ENCODE results near the gene GET3.

The GET3 gene

DNA sequence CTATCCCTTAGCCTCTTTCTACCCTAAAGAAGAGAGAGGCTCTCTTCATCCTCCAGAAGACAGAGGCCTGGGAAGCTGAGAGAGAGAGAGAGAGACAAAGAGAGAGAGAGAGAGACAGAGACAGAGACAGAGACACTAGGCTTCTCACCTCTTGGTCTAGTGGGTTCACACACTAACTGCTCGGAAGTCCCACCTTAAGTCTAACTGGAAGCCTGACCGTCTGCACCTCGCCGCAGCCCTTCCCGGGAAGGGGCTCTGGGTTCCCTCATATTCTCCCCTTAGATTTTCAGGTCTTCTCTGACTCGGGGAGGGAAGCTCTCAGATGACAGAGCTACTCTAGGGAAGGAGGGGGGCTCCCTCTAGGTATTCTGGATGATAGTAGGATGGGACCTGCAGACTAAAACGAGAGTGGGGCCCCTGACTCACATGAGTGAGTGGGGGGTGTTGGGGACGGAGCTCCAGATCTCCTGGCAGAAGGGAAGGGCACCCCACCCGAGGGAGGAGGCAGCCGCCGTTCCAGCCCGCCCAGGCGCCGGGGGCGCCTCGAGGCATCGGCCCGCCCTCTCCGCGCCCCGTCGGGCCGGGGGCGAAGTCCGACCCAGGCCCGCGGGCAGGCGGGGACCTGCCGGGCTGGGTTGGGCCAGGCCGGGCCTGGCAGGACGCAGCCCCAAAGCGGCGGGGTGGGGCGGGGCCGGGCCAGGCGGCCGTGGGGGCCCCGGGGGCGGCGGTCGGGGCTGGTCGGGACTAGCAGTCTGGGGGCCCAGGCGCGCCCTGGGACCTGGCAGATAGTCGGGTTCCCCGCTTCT, 52.0 kb downstream of the GET3 start:
- DNase-seq (ENCODE audit: low read depth in 1 of 2, low spot score in 1 of 2) = peak in 1 of 2 experiments; percentile 18
- TF ChIP-seq JUND (IDR thresholded peaks at IDR 0.05; ENCODE audit: low read depth) = no peak
- in situ Hi-C loops (cut with HindIII; ENCODE audit: low pct_unique_long_range_greater_than_20kb, low sequenced_read_pairs) = no loop called here

DNA sequence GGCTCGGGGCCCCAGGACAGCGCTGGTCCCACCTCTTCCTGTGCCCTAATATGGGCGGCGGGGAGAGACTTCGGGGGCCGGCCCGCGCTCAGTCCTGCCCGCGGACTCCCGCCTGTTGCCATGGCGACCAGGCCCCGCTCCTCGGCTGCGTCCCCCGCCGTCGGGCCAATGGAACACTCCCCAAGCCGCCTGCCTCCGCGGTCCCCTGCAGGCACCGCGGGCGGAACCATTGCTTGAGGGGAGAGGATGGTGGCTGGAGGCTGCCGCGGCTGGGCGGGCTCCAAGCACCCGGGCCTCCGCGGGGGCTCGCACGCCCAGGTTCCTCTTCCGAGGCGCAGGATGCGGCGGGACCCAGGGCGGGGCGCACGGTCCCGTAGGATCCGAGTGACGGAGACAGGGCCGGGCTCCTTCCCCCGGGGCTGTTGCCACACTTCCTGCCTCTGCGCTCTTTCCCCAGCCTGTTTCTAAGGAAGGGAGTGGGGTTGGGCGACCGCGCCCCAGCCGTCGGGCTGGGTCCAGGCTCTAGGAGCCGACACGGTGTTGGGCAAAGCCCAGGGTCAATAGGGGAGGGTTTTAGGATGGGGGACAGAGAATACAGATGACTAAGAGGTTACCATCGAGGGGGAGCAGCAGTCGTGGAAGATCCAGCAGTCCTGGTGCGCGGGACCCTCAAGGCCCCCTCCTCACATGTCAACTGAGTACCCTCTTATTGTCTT, 52.8 kb downstream of the GET3 start:
- in situ Hi-C loops (cut with HindIII; ENCODE audit: low pct_unique_long_range_greater_than_20kb, low sequenced_read_pairs) = no loop called here
- TF ChIP-seq JUND (IDR thresholded peaks at IDR 0.05; ENCODE audit: low read depth) = no peak
- DNase-seq (ENCODE audit: low read depth in 1 of 2, low spot score in 1 of 2) = peak; percentile 81 to 94

DNA sequence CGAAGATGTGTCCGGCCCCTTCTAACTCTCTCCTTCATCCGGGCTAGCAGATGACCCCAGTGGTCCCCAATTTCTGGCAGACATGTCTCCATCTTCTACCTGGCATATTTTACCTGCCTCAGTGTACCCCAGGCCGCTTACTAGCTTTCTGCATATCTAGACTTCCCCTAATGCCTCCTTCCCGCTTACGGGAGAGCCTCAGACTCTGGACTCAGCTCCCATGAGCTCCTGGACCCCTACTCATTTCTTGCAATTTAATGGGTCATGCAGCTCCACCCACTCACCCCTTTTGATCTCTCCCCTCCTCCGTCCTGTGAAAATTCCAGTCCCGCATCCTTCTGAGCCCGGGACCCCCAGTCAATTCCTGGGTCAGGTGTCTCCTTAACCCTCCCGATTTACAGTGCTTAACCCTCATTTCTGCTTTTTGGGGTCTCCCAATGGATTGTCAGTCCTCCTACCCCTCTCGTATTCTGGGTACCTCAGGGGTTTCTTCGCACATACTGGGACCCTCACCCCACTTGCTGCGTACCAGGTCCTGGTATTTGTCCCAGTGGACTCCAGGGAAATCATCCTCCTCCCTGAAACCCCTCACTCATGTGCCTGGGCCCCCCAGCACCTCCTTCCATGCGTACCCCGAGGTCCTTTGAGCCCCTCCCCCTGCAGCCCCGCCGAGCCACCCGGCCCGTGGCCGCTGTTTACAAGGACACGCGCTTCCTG, 53.5 kb downstream of the GET3 start:
- no peak for TF ChIP-seq JUND (IDR thresholded peaks at IDR 0.05; ENCODE audit: low read depth)
- in situ Hi-C loops (cut with HindIII; ENCODE audit: low pct_unique_long_range_greater_than_20kb, low sequenced_read_pairs) = no loop called here
- DNase-seq (ENCODE audit: low read depth in 1 of 2, low spot score in 1 of 2) = no peak

DNA sequence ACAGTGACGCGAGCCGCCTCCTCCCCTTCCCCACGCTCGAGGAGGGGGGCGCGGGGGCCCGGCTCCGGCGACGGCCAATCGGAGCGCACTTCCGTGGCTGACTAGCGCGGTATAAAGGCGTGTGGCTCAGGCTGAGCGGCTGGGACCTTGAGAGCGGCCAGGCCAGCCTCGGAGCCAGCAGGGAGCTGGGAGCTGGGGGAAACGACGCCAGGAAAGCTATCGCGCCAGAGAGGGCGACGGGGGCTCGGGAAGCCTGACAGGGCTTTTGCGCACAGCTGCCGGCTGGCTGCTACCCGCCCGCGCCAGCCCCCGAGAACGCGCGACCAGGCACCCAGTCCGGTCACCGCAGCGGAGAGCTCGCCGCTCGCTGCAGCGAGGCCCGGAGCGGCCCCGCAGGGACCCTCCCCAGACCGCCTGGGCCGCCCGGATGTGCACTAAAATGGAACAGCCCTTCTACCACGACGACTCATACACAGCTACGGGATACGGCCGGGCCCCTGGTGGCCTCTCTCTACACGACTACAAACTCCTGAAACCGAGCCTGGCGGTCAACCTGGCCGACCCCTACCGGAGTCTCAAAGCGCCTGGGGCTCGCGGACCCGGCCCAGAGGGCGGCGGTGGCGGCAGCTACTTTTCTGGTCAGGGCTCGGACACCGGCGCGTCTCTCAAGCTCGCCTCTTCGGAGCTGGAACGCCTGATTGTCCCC, 54.2 kb downstream of the GET3 start, which contains the start of gene JUNB:
Gene JUNB, plus strand, starts transcription at position 142 of the 706 bp plus-strand sequence. Its CDS starts 286 bp downstream, at position 428.
- DNase-seq (ENCODE audit: low read depth in 1 of 2, low spot score in 1 of 2) = peak; percentile 81 to 96
- in situ Hi-C loops (cut with HindIII; ENCODE audit: low pct_unique_long_range_greater_than_20kb, low sequenced_read_pairs) = no loop called here
- no peak for TF ChIP-seq JUND (IDR thresholded peaks at IDR 0.05; ENCODE audit: low read depth)

DNA sequence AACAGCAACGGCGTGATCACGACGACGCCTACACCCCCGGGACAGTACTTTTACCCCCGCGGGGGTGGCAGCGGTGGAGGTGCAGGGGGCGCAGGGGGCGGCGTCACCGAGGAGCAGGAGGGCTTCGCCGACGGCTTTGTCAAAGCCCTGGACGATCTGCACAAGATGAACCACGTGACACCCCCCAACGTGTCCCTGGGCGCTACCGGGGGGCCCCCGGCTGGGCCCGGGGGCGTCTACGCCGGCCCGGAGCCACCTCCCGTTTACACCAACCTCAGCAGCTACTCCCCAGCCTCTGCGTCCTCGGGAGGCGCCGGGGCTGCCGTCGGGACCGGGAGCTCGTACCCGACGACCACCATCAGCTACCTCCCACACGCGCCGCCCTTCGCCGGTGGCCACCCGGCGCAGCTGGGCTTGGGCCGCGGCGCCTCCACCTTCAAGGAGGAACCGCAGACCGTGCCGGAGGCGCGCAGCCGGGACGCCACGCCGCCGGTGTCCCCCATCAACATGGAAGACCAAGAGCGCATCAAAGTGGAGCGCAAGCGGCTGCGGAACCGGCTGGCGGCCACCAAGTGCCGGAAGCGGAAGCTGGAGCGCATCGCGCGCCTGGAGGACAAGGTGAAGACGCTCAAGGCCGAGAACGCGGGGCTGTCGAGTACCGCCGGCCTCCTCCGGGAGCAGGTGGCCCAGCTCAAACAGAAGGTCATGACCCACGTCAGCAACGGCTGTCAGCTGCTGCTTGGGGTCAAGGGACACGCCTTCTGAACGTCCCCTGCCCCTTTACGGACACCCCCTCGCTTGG, 55.0 kb downstream of the GET3 start:
- in situ Hi-C loops (cut with HindIII; ENCODE audit: low pct_unique_long_range_greater_than_20kb, low sequenced_read_pairs) = no loop called here
- no peak for TF ChIP-seq JUND (IDR thresholded peaks at IDR 0.05; ENCODE audit: low read depth)
- peak in 1 of 2 experiments; percentile 73 for DNase-seq (ENCODE audit: low read depth in 1 of 2, low spot score in 1 of 2)

DNA sequence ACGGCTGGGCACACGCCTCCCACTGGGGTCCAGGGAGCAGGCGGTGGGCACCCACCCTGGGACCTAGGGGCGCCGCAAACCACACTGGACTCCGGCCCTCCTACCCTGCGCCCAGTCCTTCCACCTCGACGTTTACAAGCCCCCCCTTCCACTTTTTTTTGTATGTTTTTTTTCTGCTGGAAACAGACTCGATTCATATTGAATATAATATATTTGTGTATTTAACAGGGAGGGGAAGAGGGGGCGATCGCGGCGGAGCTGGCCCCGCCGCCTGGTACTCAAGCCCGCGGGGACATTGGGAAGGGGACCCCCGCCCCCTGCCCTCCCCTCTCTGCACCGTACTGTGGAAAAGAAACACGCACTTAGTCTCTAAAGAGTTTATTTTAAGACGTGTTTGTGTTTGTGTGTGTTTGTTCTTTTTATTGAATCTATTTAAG, 55.6 kb downstream of the GET3 start:
- in situ Hi-C loops (cut with HindIII; ENCODE audit: low pct_unique_long_range_greater_than_20kb, low sequenced_read_pairs) = no loop called here
- TF ChIP-seq JUND (IDR thresholded peaks at IDR 0.05; ENCODE audit: low read depth) = no peak
- no peak for DNase-seq (ENCODE audit: low read depth in 1 of 2, low spot score in 1 of 2)

DNA sequence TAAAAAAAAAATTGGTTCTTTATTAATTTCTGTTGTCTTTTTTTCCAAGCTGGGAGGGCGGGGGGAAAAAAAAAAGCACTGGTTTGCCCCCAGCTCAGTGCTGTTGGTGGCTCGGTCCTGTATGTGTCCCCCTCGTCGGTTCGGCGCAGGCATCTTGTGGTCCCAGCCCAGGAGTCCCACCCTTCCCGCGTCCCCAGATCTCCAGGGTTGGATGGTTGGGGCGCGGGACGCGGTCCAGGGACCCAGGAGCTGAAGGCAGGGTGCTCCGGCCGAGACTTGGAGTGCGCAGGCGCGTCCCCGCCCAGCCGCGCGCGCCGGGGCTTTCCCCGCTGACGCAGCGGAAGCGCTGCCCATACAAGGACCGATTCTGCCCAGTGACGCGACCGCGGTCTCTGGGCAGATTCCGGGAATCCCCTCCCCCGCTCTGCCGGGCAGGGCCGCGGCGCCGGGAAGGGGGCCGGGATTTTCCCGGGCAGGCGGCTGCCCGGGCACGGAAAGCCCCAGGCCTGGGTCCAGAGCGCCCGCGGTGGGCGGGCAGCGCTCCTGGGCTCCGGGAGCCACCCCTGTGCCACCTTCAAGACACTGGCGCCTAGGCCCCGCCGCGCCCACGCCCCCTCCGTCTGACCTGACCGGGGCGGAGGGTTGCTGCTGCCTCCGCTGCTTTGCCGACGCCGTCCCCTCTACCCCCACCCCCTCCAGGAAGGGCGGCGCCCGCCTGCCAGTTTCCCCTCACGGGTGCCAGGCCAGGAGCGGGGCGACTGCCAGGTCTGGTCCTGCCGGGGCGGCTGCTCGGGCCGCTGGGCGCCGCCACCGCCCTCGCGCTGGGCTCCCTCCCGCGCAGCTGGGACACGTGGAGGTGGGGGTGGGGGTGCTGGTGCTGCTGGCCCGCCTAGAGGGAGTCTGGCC, 56.2 kb downstream of the GET3 start:
- TF ChIP-seq JUND (IDR thresholded peaks at IDR 0.05; ENCODE audit: low read depth) = no peak
- in situ Hi-C loops (cut with HindIII; ENCODE audit: low pct_unique_long_range_greater_than_20kb, low sequenced_read_pairs) = no loop called here
- DNase-seq (ENCODE audit: low read depth in 1 of 2, low spot score in 1 of 2) = peak; percentile 85 to 93

DNA sequence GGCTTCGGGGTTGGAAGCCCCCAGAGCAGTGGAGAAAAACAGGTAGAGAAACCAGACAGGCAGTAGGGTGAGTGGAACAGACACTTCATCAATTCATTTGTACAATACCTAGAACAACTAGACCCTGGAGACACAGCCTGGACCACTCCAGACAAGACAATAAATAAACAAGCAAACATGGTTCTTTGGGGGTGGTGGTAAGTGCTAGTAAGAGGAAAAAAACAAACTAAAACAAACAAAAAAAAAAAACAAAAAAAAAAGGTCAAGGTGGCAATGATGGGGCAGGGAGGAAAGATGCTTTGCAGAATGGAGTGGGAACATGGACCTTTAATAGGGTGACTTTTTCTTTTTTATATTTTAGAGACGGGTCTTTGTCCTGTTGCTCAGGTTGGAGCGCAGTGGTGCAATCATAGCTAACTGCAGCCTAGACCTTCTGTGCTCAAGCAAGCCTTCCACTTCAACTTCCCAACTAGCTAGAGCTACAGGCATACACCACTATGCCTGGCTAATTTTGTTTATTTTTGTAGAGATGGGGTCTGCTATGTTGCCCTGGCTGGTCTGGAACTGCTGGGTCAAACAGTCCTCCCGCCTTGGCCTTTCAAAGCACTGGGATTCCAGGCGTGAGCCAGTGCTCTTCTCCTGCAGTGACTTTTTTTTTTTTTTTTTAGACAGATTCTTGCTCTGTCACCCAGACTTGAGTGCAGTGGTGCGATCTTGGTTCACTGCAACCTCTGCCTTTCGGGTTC, 57.1 kb downstream of the GET3 start:
- DNase-seq (ENCODE audit: low read depth in 1 of 2, low spot score in 1 of 2) = no peak
- in situ Hi-C loops (cut with HindIII; ENCODE audit: low pct_unique_long_range_greater_than_20kb, low sequenced_read_pairs) = no loop called here
- TF ChIP-seq JUND (IDR thresholded peaks at IDR 0.05; ENCODE audit: low read depth) = no peak

DNA sequence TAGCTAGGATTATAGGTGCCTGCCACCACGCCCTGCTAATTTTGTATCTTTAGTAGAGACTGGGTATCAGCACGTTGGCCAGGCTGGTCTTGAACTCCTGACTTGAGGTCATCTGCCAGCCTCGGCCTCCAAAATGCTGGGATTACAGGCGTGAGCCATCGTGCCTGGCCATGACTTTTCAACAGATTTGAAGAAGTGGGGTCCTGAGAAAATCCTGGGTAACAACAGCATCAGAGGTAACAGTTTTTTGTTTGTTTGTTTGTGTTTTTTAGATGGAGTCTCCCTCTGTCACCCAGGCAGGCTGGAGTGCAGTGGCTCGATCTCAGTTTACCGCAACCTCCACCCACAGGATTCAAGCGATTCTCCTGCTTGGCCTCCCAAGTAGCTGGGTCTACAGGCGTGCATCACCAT, 57.7 kb downstream of the GET3 start:
- DNase-seq (ENCODE audit: low read depth in 1 of 2, low spot score in 1 of 2) = no peak
- TF ChIP-seq JUND (IDR thresholded peaks at IDR 0.05; ENCODE audit: low read depth) = no peak
- in situ Hi-C loops (cut with HindIII; ENCODE audit: low pct_unique_long_range_greater_than_20kb, low sequenced_read_pairs) = no loop called here

All from T47D (cell line).